ENCODE data around the gene LRRC3.

DNA sequence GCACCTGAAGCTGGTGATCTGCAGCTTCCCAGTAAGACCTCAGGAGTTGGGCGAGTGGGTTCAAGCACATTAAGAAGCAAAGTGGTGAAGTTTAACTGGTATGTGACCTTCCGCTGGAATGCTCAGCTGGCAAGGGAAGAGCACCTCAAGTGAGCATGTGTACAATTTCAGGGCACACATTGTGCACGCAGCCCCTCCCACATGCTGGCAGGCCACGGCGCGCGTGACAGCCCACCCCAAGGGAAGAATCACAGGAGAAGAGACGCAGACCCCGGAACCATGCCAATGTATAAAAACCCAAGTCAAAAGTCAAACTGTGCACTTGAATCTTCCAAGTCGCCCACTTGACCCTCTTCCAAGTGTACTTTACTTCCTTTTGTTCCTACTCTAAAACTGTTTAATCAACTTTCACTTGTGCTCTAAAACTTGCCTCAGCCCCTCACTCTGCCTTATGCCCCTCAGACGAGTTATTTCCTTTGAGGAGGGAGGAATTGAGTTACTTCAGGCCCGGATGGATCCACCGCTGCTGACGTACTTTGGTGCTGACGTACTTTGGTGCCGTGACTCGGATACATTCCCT, 20.0 kb downstream of the LRRC3 start:
- TF ChIP-seq, protein P1, sequence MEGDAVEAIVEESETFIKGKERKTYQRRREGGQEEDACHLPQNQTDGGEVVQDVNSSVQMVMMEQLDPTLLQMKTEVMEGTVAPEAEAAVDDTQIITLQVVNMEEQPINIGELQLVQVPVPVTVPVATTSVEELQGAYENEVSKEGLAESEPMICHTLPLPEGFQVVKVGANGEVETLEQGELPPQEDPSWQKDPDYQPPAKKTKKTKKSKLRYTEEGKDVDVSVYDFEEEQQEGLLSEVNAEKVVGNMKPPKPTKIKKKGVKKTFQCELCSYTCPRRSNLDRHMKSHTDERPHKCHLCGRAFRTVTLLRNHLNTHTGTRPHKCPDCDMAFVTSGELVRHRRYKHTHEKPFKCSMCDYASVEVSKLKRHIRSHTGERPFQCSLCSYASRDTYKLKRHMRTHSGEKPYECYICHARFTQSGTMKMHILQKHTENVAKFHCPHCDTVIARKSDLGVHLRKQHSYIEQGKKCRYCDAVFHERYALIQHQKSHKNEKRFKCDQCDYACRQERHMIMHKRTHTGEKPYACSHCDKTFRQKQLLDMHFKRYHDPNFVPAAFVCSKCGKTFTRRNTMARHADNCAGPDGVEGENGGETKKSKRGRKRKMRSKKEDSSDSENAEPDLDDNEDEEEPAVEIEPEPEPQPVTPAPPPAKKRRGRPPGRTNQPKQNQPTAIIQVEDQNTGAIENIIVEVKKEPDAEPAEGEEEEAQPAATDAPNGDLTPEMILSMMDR (IDR thresholded peaks at IDR 0.05), result no peak
- no peak for TF ChIP-seq POLR2A (IDR thresholded peaks at IDR 0.05)

Measured in adrenal gland (tissue), 5 donors.